Raji (cell line): ENCODE measurements around the gene TLL2.

Source experiments
- POLR2A ChIP-seq: IDR thresholded peaks from 2 replicates; pipeline ENCODE4 v1.6.1; 2011; ENCODE audit warnings: low read depth, low read length, control low read depth; ENCODE audit not compliant: insufficient read depth

The TLL2 gene

GRCh38 chr10:96513698-96514561 lies at the start of gene TLL2:
TSS of gene TLL2 (minus strand) at chr10:96513926. CDS start at chr10:96513685, 241 bp downstream.
- no peak for TF ChIP-seq POLR2A

- no peak for TF ChIP-seq POLR2A
Measured at GRCh38 chr10:96560966-96561887, 47.5 kb upstream of the TLL2 start.

- TF ChIP-seq POLR2A, result no peak
Measured at GRCh38 chr10:96560489-96560888, 46.8 kb upstream of the TLL2 start.

GRCh38 chr10:96556003-96556402 lies 42.3 kb upstream of the TLL2 start:
- no peak for TF ChIP-seq POLR2A

- TF ChIP-seq POLR2A, result no peak
Measured at GRCh38 chr10:96555330-96555729, 41.6 kb upstream of the TLL2 start.

GRCh38 chr10:96548589-96548988 lies 34.9 kb upstream of the TLL2 start:
- no peak for TF ChIP-seq POLR2A

- no peak for TF ChIP-seq POLR2A
Measured at GRCh38 chr10:96541921-96542320, 28.2 kb upstream of the TLL2 start.

GRCh38 chr10:96540240-96540639 lies 26.5 kb upstream of the TLL2 start:
- no peak for TF ChIP-seq POLR2A

- TF ChIP-seq POLR2A, result no peak
Measured at GRCh38 chr10:96538683-96539082, 25.0 kb upstream of the TLL2 start.

- no peak for TF ChIP-seq POLR2A
Measured at GRCh38 chr10:96536129-96536528, 22.4 kb upstream of the TLL2 start.

- TF ChIP-seq POLR2A, result no peak
Measured at GRCh38 chr10:96532523-96532922, 18.8 kb upstream of the TLL2 start.

GRCh38 chr10:96529634-96530279 lies 16.0 kb upstream of the TLL2 start:
- TF ChIP-seq POLR2A, result no peak

- TF ChIP-seq POLR2A, result no peak
Measured at GRCh38 chr10:96524741-96525140, 11.0 kb upstream of the TLL2 start.

GRCh38 chr10:96517284-96517683 lies 3.6 kb upstream of the TLL2 start:
- no peak for TF ChIP-seq POLR2A

- TF ChIP-seq POLR2A, result no peak
Measured at GRCh38 chr10:96516337-96516736, 2.6 kb upstream of the TLL2 start.
